HUES6 (cell line): Measurements from ENCODE around the gene SDK2.

Experiments
- H3K27ac ChIP-seq: 2 replicates; pipeline ENCODE4 v1.7.0; 2013; ENCODE audit warnings: low read depth, mild to moderate bottlenecking, low read length, inconsistent platforms
- H3K27me3 ChIP-seq: 2 replicates; pipeline ENCODE4 v1.6.1; 2013; ENCODE audit warnings: low read length; ENCODE audit not compliant: control insufficient read depth, insufficient read depth
- H3K36me3 ChIP-seq: 2 replicates; pipeline ENCODE4 v1.6.1; 2013; ENCODE audit warnings: low read length; ENCODE audit not compliant: control insufficient read depth, insufficient read depth
- H3K4me1 ChIP-seq: 2 replicates; pipeline ENCODE4 v1.6.1; 2013; ENCODE audit warnings: low read length; ENCODE audit not compliant: control insufficient read depth, insufficient read depth
- H3K4me3 ChIP-seq: 2 replicates; pipeline ENCODE4 v1.5.1; 2013; ENCODE audit warnings: low read depth, low read length
- H3K9ac ChIP-seq: one replicate; pipeline ENCODE4 v1.6.1; 2013; ENCODE audit warnings: mild to moderate bottlenecking, low read length
- H3K9me3 ChIP-seq: 2 replicates; pipeline ENCODE4 v1.6.1; 2013; ENCODE audit warnings: low read depth, low read length; ENCODE audit not compliant: control insufficient read depth, insufficient read depth

The SDK2 gene

DNA sequence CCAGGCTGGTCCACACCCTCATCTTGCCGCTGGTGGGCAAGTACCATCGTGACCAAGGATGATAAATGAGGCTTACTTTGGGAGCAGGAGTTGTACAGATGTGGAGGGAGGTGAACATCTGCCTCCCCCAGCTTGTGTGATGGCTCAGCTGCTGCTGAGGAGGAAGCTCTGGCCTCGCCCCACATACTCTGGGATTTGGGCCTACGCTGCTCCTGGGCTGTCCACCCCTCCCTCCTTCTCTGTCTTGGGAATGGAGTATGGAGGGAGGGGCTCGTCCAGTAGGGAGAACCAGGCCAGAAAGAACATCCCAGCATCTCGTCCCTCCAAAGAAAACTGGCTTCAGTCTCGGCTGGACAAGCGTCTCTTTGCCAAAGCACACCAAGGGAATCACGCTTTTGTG, 197.6 kb downstream of the SDK2 start:
- no peak overlapping the region for H3K27ac ChIP-seq
- H3K27me3 ChIP-seq = no peaks in the 10 kb centered on the region
- H3K4me3 ChIP-seq = no peak overlapping the region
- H3K4me1 ChIP-seq = no peaks in the 10 kb centered on the region
- 0 out of 2 replicates have a peak, but pooled peaks cover under 1% of the 10 kb centered on the region for H3K9me3 ChIP-seq
- no peaks in the 10 kb centered on the region for H3K36me3 ChIP-seq
- no peak overlapping the region for H3K9ac ChIP-seq

- Histone ChIP-seq H3K27ac (no peak overlapping the region), H3K36me3 (no peaks in the 10 kb centered on the region), H3K9ac (no peak overlapping the region), H3K4me1 (no peaks in the 10 kb centered on the region), H3K4me3 (no peak overlapping the region), H3K27me3 (no peaks in the 10 kb centered on the region), H3K9me3 (0 out of 2 replicates have a peak, but pooled peaks cover 7% of the 10 kb centered on the region)
Measured at GRCh38 chr17:73445466-73445865, 198.8 kb downstream of the SDK2 start.

DNA sequence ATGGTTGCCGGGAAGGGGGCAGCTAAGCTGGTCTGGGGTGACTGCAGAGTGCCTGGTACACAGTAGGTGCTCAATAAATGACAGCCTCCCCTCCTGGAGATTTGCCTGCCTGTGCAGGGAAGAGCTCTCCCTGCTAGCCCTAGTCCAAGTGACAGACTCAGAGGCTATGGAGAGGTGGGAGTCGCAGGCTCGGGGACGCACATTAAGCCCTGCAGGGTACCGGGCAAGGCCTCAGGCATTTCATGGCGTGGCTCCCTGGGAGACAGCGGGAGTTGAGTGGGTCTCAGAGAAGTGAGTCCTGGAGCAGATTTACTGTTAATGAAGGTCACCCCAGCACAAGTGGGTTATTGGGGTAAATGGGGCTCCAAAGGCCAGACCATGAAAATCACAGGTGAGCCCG, 200.2 kb downstream of the SDK2 start:
- no peaks in the 10 kb centered on the region for H3K27me3 ChIP-seq
- no peak overlapping the region for H3K9ac ChIP-seq
- H3K9me3 ChIP-seq = 0 out of 2 replicates have a peak, but pooled peaks cover 7% of the 10 kb centered on the region
- no peak overlapping the region for H3K4me3 ChIP-seq
- H3K4me1 ChIP-seq = no peaks in the 10 kb centered on the region
- no peak overlapping the region for H3K27ac ChIP-seq
- no peaks in the 10 kb centered on the region for H3K36me3 ChIP-seq

DNA sequence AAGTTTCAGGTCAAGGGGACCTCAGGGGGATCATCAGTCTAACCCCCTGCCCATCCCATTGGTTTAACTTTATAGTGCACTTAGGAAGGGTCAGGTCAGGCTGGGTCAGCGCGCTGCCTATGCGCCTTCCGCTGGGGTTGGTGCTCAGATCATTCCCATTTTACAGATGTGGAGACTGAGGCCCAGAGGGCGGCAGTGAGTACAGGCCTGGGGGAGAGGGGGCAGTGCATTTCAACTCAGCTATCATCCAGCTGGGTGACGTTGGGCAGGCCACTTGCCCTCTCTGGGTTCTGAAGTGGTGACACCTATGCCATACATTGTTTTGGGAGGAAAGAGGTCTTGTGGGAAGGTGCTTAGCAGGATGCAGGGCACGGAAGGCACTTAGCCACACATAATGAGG, 204.6 kb downstream of the SDK2 start:
- H3K9ac ChIP-seq = no peak overlapping the region

DNA sequence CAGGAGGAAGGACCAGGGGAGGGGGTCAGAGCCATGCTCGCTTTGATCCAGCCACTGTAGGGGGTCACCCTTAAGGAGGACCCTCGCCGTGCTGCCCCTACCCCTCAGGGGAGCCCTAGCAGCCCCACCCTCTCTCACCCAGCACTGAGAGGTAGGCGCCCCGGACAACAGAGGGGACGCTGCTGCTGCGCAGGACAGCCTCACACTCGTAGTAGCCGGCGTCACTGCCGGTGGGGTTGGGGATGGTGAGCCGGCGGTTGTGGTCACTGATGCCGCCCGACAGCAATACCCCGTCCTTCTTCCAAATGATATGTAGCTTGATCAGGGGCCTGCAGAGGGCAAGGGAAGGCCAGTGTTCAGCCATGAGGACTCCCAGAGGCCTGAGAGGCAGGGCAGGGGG, 206.4 kb downstream of the SDK2 start:
- no peak overlapping the region for H3K27ac ChIP-seq
- no peaks in the 10 kb centered on the region for H3K27me3 ChIP-seq
- 0 out of 2 replicates have a peak, but pooled peaks cover 7% of the 10 kb centered on the region for H3K9me3 ChIP-seq
- no peak overlapping the region for H3K4me3 ChIP-seq
- no peaks in the 10 kb centered on the region for H3K4me1 ChIP-seq
- no peak overlapping the region for H3K9ac ChIP-seq
- H3K36me3 ChIP-seq = no peaks in the 10 kb centered on the region

More for the DNA sequence above, 204.6 kb downstream of the SDK2 start:
- Histone ChIP-seq H3K36me3 (no peaks in the 10 kb centered on the region), H3K27me3 (no peaks in the 10 kb centered on the region), H3K4me1 (no peaks in the 10 kb centered on the region), H3K27ac (no peak overlapping the region), H3K9me3 (0 out of 2 replicates have a peak, but pooled peaks cover 7% of the 10 kb centered on the region), H3K4me3 (no peak overlapping the region)

GRCh38 chr17:73436954-73437353, 207.3 kb downstream of the SDK2 start:
- Histone ChIP-seq H3K9ac (no peak overlapping the region), H3K4me3 (no peak overlapping the region), H3K4me1 (no peaks in the 10 kb centered on the region), H3K9me3 (0 out of 2 replicates have a peak, but pooled peaks cover 7% of the 10 kb centered on the region), H3K27me3 (no peaks in the 10 kb centered on the region), H3K27ac (no peak overlapping the region), H3K36me3 (no peaks in the 10 kb centered on the region)

- Histone ChIP-seq H3K27ac (no peak overlapping the region), H3K9me3 (no peaks in the 10 kb centered on the region), H3K27me3 (no peaks in the 10 kb centered on the region)
Measured at GRCh38 chr17:73435412-73435811, 208.8 kb downstream of the SDK2 start.

GRCh38 chr17:73434154-73434553, 210.1 kb downstream of the SDK2 start:
- Histone ChIP-seq H3K9me3 (no peaks in the 10 kb centered on the region), H3K27ac (no peak overlapping the region), H3K36me3 (no peaks in the 10 kb centered on the region), H3K27me3 (no peaks in the 10 kb centered on the region), H3K4me1 (peaks cover 10% of the 10 kb centered on the region), H3K9ac (no peak overlapping the region), H3K4me3 (no peak overlapping the region)

More at GRCh38 chr17:73435412-73435811, 208.8 kb downstream of the SDK2 start:
- Histone ChIP-seq H3K36me3 (no peaks in the 10 kb centered on the region), H3K4me3 (no peak overlapping the region), H3K4me1 (peaks cover under 1% of the 10 kb centered on the region; the same call in 1 of the 2 replicates), H3K9ac (no peak overlapping the region)

- H3K9me3 ChIP-seq = no peaks in the 10 kb centered on the region
- H3K4me1 ChIP-seq = peaks cover 10% of the 10 kb centered on the region
- no peak overlapping the region for H3K27ac ChIP-seq
- no peak overlapping the region for H3K4me3 ChIP-seq
- no peak overlapping the region for H3K9ac ChIP-seq
- H3K27me3 ChIP-seq = no peaks in the 10 kb centered on the region
- H3K36me3 ChIP-seq = no peaks in the 10 kb centered on the region
Measured at GRCh38 chr17:73433501-73433900, 210.7 kb downstream of the SDK2 start.

DNA sequence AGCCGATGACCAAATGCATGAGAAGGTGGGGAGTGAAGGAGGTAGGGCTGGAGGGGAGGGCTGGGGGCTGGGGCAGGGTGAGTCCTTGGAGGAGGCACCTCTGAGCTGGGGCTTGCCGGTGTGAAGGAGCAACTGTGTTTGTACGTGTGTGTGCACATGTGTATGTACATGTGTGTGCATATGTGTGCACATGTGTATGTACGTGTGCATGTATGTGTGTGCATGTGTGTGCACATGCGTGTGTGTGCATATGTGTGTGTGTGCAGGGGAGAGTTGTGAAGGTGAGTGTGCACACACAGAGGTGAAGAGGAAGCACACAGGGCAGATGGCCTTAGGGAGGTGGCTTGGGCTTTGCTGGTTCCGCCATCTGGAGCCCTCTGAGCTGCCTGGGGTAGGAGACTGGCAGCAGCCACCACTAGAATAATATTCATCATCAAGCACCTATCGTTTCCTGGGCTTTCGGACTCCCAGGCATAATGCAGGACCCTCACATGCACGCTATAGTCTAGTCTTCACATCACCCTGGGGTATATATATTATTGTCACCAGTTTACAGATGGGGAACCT, 211.5 kb downstream of the SDK2 start:
- Histone ChIP-seq H3K27me3 (no peaks in the 10 kb centered on the region), H3K36me3 (no peaks in the 10 kb centered on the region), H3K4me1 (peaks cover 10% of the 10 kb centered on the region), H3K9ac (no peak overlapping the region), H3K9me3 (no peaks in the 10 kb centered on the region), H3K4me3 (no peak overlapping the region), H3K27ac (no peak overlapping the region)

- Histone ChIP-seq H3K4me3 (no peak overlapping the region), H3K9ac (no peak overlapping the region), H3K27me3 (no peaks in the 10 kb centered on the region), H3K4me1 (peaks cover 10% of the 10 kb centered on the region), H3K9me3 (no peaks in the 10 kb centered on the region), H3K27ac (no peak overlapping the region), H3K36me3 (no peaks in the 10 kb centered on the region)
Measured at GRCh38 chr17:73431401-73432205, 212.6 kb downstream of the SDK2 start.
